Measurements from ENCODE around the gene FNBP1. TPM values are rescaled to one million over a fixed set of nuclear protein-coding genes. Genes with fewer than 3 reads are reported as not detected.

Gene FNBP1
- total RNA-seq, 1 experiment from 2014 or later = 30.8 TPM

DNA sequence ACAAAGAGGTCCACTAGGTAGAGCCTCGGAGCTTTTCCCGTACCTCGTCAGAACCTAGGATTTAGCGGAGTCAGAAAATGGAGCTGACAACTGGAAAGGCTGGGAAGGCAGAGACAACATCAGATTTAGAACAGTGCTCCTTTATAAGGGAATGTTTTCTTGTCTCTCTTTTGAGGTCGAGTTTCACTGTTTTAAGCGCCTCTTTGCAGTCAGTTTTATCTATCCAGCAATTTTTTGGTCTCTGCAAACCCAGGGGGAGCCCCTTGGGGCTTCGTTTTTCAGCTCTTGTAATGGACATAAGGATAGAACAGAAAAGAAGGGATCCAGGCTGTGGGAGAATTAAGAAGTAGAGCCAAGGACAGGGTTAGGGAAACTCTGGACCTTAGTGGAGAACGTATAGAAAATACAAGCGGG lies 80.5 kb downstream of the FNBP1 start:
- ChIA-PET POLR2A (ENCODE audit: unreplicated experiment) (no interaction called here), CTCF (no interaction called here)
- intact Hi-C loops (cut with micrococcal nuclease) = no loop called here
- H3K9ac ChIP-seq (ENCODE audit: low read length) = peak overlapping the region; percentile 70
- H2AFZ ChIP-seq (ENCODE audit: low read length) = peak overlapping the region; percentile 83; the same call in 1 of the 2 replicates
- ATAC-seq (no peak), DNase-seq (no peak)
- no peaks in the 10 kb centered on the region for H3K27me3 ChIP-seq (ENCODE audit: low read length)
- H3K9me2 ChIP-seq (replicated peaks; ENCODE audit: low read length) = no peaks in the 10 kb centered on the region
- BruUV-seq (replicated peaks) = no TSS peak
- H3F3A ChIP-seq (ENCODE audit: low read length, unreplicated experiment) = no peaks in the 10 kb centered on the region
- H3K9me3 ChIP-seq (ENCODE audit: low read length) = no peaks in the 10 kb centered on the region
- no peaks in the 10 kb centered on the region for H4K20me1 ChIP-seq (ENCODE audit: low read length)
- no peak for TF ChIP-seq EZH2 (IDR thresholded peaks at IDR 0.05; ENCODE audit: low read length, unreplicated experiment)
- TF ChIP-seq, protein P1, sequence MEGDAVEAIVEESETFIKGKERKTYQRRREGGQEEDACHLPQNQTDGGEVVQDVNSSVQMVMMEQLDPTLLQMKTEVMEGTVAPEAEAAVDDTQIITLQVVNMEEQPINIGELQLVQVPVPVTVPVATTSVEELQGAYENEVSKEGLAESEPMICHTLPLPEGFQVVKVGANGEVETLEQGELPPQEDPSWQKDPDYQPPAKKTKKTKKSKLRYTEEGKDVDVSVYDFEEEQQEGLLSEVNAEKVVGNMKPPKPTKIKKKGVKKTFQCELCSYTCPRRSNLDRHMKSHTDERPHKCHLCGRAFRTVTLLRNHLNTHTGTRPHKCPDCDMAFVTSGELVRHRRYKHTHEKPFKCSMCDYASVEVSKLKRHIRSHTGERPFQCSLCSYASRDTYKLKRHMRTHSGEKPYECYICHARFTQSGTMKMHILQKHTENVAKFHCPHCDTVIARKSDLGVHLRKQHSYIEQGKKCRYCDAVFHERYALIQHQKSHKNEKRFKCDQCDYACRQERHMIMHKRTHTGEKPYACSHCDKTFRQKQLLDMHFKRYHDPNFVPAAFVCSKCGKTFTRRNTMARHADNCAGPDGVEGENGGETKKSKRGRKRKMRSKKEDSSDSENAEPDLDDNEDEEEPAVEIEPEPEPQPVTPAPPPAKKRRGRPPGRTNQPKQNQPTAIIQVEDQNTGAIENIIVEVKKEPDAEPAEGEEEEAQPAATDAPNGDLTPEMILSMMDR (conservative IDR thresholded peaks at IDR 0.05; ENCODE audit: low read depth, low read length) = no peak
- TF ChIP-seq EZH2phosphoT487 (IDR thresholded peaks at IDR 0.05; ENCODE audit: borderline replicate concordance, low read length) = no peak
- peak overlapping the region; percentile 14 for H3K27ac ChIP-seq (ENCODE audit: low read length)
- H3K4me3 ChIP-seq (ENCODE audit: low read length) = peak overlapping the region; percentile 75
- peaks cover 29% of the 10 kb centered on the region for H3K4me1 ChIP-seq (ENCODE audit: insufficient read depth, low read length)
- H3K79me2 ChIP-seq (ENCODE audit: low read length) = peaks cover 11% of the 10 kb centered on the region
- H3K36me3 ChIP-seq (ENCODE audit: low read depth, low read length) = no peaks in the 10 kb centered on the region; the same call in 1 of the 2 replicates
- H3K4me2 ChIP-seq (ENCODE audit: low read length) = peak overlapping the region; percentile 90

DNA sequence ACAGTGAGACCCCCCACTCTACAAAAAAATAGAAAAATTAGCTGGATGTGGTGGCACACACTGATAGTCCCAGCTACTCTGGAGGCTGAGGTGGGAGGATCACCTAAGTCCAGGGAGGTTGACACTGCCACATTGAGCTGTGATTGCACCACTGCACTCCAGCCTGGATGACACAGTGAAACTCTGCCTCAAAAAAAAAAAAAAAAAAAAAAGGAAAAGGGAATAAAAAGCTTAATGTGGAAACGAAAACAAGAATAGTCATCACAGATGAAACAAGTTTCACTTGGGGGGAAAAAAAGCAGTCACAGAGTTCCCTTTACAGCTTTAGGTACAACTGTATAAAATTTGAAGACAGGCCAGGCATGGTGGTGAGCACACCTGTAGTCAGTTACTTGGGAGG lies 84.2 kb downstream of the FNBP1 start:
- ChIA-PET CTCF (interaction anchor here (0.7 kb wide), 1 partner anchor 86 kb away, joined by 3 read pairs; no protein-coding TSS in a partner anchor), POLR2A (ENCODE audit: unreplicated experiment) (no interaction called here)
- no peaks in the 10 kb centered on the region for H3K9me3 ChIP-seq (ENCODE audit: low read length)
- H3K27ac ChIP-seq (ENCODE audit: low read length) = no peak overlapping the region
- H3K27me3 ChIP-seq (ENCODE audit: low read length) = no peaks in the 10 kb centered on the region
- H2AFZ ChIP-seq (ENCODE audit: low read length) = no peak overlapping the region
- intact Hi-C loops (cut with micrococcal nuclease) = no loop called here
- H3K4me2 ChIP-seq (ENCODE audit: low read length) = no peak overlapping the region
- H3F3A ChIP-seq (ENCODE audit: low read length, unreplicated experiment) = no peaks in the 10 kb centered on the region
- no peaks in the 10 kb centered on the region for H3K9me2 ChIP-seq (replicated peaks; ENCODE audit: low read length)
- peaks cover 8% of the 10 kb centered on the region for H3K79me2 ChIP-seq (ENCODE audit: low read length)
- ATAC-seq (no peak), DNase-seq (no peak)
- no TSS peak for BruUV-seq (replicated peaks)
- TF ChIP-seq EZH2 (IDR thresholded peaks at IDR 0.05; ENCODE audit: low read length, unreplicated experiment) = no peak
- no peak for TF ChIP-seq EZH2phosphoT487 (IDR thresholded peaks at IDR 0.05; ENCODE audit: borderline replicate concordance, low read length)
- TF ChIP-seq, protein P1 (conservative IDR thresholded peaks at IDR 0.05; ENCODE audit: low read depth, low read length) = no peak
- no peaks in the 10 kb centered on the region; the same call in 1 of the 2 replicates for H3K36me3 ChIP-seq (ENCODE audit: low read depth, low read length)
- H4K20me1 ChIP-seq (ENCODE audit: low read length) = no peaks in the 10 kb centered on the region
- no peak overlapping the region for H3K4me3 ChIP-seq (ENCODE audit: low read length)
- H3K4me1 ChIP-seq (ENCODE audit: insufficient read depth, low read length) = peaks cover 12% of the 10 kb centered on the region
- no peak overlapping the region for H3K9ac ChIP-seq (ENCODE audit: low read length)

DNA sequence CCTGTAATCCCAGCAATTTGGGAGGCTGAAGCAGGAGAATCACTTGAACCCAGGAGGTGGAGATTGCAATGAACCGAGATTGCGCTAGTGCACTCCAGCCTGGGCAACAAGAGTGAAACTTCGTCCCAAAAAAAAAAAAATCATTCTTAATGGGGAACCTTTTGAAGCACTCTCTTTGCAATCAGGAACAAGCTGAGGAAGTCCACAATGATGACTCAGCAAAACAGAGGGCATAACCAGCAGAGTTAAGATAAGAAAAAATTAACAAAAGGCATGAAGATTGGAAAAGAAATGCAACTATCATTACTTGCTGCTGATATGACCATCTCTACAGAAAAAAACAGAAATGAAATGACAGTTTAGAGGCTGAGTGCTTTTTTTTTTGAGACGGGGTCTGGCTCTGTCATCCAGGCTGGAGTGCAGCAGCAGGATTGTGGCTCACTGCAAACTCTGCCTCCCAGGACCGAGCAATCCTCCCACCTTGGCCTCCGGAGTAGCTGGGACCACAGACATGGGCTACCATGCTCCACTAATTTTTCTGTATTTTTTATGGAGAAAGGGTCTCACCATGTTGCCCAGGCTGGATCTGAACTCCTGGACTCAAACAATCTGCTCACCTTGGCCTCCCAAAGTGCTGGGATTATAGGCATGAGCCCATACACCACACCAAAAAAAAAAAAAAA lies 88.0 kb downstream of the FNBP1 start:
- no peak overlapping the region for H3K27ac ChIP-seq (ENCODE audit: low read length)
- no peaks in the 10 kb centered on the region for H3K4me1 ChIP-seq (ENCODE audit: insufficient read depth, low read length)
- H3F3A ChIP-seq (ENCODE audit: low read length, unreplicated experiment) = no peaks in the 10 kb centered on the region
- no peaks in the 10 kb centered on the region; the same call in 1 of the 2 replicates for H3K36me3 ChIP-seq (ENCODE audit: low read depth, low read length)
- H2AFZ ChIP-seq (ENCODE audit: low read length) = no peak overlapping the region
- H3K9me3 ChIP-seq (ENCODE audit: low read length) = no peaks in the 10 kb centered on the region
- H3K4me2 ChIP-seq (ENCODE audit: low read length) = no peak overlapping the region
- H3K9ac ChIP-seq (ENCODE audit: low read length) = no peak overlapping the region
- no peaks in the 10 kb centered on the region for H3K9me2 ChIP-seq (replicated peaks; ENCODE audit: low read length)
- no peaks in the 10 kb centered on the region for H3K27me3 ChIP-seq (ENCODE audit: low read length)
- DNase-seq = no peak
- TF ChIP-seq EZH2phosphoT487 (IDR thresholded peaks at IDR 0.05; ENCODE audit: borderline replicate concordance, low read length) (no peak), EZH2 (IDR thresholded peaks at IDR 0.05; ENCODE audit: low read length, unreplicated experiment) (no peak)
- TF ChIP-seq, protein P1 (conservative IDR thresholded peaks at IDR 0.05; ENCODE audit: low read depth, low read length) = no peak
- ATAC-seq = no peak
- no TSS peak for BruUV-seq (replicated peaks)
- POLR2A ChIA-PET (ENCODE audit: unreplicated experiment) = no interaction called here
- CTCF ChIA-PET = no interaction called here
- H4K20me1 ChIP-seq (ENCODE audit: low read length) = no peaks in the 10 kb centered on the region
- H3K4me3 ChIP-seq (ENCODE audit: low read length) = no peak overlapping the region
- H3K79me2 ChIP-seq (ENCODE audit: low read length) = no peaks in the 10 kb centered on the region
- intact Hi-C loops (cut with micrococcal nuclease) = no loop called here
